UCSD-AML1 (cell line): ENCODE measurements around the gene SLC2A9.

Source experiments
- DNase-seq: peaks from one replicate; lab custom pipeline; 2025; ENCODE audit not compliant: unreplicated experiment; lab: John Stamatoyannopoulos, UW

Gene SLC2A9

DNA sequence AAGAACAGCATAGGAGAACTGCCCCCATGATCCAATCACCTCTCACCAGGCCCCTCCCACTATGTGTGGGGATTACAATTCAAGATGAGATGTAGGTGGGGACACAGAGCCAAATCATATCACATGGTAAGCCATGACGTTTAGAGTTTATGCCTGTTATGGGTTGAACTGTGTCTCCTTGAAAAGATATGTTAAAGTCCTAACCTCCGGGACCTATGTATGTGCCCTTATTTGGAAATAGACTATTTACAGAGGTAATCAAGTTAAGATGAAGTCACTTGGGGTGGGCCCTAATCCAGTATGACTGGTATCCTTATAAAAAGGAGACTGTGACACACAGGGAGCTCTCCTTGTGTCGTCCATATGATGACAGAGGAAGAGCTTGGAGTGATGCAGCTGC, 25.2 kb upstream of the SLC2A9 start:
- DNase-seq = no peak

DNA sequence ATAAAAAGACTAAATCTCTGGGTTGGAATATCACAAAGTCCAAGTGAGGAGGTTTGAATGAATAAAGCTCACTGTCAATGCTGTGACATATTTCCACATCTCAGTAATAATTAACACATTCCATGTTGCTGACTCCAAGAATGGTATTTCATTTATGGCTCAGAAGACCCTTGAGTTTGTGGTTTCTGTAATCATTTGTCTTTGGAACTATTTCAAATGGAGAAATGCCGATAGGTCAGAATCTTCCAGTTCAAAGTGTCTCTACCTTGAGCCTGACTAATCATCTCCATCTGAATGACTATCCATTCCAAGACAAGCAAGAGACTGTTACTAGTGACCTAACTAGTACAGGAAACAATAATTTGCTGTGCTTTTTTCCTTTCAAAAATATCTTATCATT, 24.2 kb upstream of the SLC2A9 start:
- no peak for DNase-seq

- no peak for DNase-seq
These were observed 19.7 kb upstream of the SLC2A9 start for GRCh38 chr4:10041036-10041435.

GRCh38 chr4:10040049-10040892, 19.0 kb upstream of the SLC2A9 start:
- DNase-seq = no peak

- DNase-seq = no peak
These were observed 15.6 kb upstream of the SLC2A9 start for GRCh38 chr4:10036807-10037342.

GRCh38 chr4:10035130-10035529, 13.8 kb upstream of the SLC2A9 start:
- no peak for DNase-seq

GRCh38 chr4:10034612-10035104, 13.4 kb upstream of the SLC2A9 start:
- DNase-seq = no peak

DNA sequence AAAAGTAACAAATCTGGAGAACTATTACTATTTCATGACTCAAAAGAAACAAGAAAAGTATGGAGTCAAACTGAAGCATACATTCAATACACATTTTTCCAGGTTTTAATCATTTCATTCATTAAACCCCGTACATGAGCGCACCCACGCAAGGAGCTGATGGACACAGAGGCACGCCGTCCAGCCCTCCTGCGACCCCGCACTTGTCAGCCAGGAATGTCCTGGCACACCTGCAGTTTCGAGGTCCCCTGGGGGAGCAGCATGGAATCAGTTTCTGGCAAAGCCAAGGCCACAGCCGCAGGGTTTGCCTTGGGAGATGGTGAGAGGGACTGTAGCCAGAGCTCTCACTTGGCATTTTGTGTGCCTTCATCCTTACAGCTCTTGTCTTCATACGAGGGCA, 12.8 kb upstream of the SLC2A9 start:
- DNase-seq = no peak

- DNase-seq = peak; percentile 27
These were observed 12.0 kb upstream of the SLC2A9 start for GRCh38 chr4:10033191-10033881.

DNA sequence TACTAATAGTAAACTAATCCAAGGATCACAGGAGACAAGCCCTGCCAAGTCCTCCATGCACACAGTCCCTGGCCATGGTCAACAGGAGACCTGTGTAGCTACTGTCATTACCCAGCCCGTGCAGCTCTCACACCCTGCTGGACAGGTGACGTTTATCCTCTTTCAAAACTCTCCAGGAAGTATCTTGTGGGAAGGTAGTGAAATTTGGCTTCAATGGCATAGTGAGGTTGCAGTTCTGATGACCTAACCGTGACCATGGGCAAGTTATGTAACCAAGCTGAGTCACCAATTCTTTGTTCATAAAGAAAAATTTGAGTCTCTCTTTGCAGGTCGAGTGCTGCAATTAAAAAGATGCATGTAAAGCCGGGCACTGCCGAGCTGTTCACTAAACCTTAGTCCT, 11.3 kb upstream of the SLC2A9 start:
- DNase-seq = no peak

GRCh38 chr4:10031668-10032590, 10.6 kb upstream of the SLC2A9 start:
- DNase-seq = no peak

DNA sequence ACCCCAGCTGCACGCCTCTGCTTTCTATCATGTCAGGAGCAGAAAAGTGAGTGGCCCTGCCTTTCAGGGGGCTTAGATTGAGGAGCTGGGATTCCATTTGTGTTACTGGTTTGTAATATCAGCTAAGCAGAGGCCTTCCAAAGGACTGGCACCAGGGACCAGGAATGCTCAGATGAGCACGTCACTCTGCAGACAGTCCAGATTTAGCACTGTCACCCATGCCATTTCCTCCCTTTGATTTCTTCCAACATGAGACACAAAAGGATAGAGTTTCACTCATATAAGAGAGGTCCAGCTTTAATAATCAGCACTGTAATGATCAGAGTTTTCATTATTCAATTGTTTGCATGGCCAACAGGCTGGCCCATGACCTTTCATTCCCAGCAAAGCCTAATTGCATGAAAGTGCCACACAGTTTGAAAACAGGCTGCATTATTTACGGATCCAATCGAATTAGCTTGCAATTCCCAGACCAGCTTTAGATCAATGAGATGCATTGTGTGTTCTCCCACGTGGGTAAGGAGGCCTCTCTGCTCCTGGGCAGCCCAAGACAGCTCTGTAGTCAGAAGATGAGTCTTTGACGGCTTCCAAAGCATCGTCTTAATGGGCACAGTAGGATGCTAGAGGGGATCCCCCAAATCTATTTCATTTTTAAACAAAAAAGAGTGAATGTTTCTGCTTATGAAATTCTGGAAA, 9.8 kb upstream of the SLC2A9 start:
- no peak for DNase-seq

- no peak for DNase-seq
These were observed 8.1 kb upstream of the SLC2A9 start for GRCh38 chr4:10029403-10029802.

- no peak for DNase-seq
These were observed 7.6 kb upstream of the SLC2A9 start for GRCh38 chr4:10028910-10029309.

DNA sequence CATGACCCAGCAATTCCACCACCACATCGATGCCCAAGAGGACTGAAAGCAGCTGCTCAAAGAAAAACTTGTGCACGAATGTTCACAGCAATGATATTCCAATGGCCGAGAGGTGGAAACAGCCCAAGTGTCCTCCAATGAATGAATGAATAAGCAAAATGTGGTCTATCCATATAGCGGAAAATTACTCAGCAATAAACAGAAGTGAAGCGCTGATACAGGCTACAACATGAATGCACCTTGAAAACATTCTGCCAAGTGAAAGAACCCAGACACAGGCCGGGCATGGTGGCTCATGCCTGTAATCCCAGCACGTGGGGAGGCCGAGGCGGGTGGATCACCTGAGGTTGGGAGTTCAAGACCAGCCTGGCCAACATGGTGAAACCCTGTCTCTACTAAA, 5.2 kb upstream of the SLC2A9 start:
- no peak for DNase-seq

DNA sequence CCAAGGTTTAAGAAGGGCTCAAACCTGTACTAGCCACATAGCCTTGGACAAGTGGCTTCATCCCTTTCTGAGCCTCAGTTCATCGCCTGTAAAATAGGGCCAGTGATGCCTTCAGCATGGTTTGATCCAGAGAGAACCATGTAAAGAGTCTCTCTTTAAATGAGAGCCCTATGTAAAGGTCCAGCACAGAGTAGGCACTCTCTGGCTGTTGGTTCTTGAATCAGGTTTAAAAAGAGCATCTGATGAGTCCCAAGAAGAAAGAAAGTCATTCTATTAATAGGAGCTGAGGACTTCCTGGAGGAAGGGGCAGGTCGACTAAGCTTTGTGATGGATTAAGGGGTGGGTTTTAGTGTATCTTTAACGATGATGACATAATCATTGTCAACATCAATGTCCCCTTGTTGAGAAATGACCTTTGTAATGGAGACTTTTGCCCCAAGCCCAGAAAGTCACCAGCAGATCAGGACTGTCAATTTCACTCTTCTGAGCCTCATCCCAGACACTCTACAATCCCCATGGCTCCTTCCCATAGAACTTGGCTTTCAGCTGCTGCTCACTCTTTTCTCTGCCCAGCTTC, 4.0 kb upstream of the SLC2A9 start:
- DNase-seq = no peak

DNA sequence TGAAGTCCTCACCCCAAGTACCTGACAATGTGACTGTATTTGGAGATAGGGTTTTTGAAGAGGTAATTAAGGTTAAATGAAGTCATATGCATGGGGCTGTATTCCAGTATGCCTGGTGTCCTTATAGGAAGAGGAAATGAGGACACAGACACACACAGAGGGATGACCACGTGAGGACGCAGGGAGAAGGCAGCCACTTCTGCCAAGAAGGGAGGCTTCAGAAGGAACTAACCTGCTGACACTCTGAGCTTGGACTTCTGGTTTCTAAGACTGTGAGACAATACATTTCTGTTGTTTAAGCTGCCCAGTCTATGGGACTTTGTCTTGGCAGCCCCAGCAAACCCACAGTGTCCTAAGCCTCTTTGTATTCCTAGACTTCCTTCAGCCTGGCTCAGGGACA, 3.0 kb upstream of the SLC2A9 start:
- DNase-seq = no peak

GRCh38 chr4:10023806-10024205, 2.5 kb upstream of the SLC2A9 start:
- DNase-seq = no peak

- no peak for DNase-seq
These were observed 1.7 kb upstream of the SLC2A9 start for GRCh38 chr4:10023050-10023419.
